Astrocyte (in vitro differentiated cells and primary cell): ENCODE measurements around the gene C1orf159. TPM values are rescaled to one million over a fixed set of nuclear protein-coding genes. Genes with fewer than 3 reads are reported as not detected.
"Not testable (repeated sequence)": the region's sequence is repeated elsewhere in the genome, so short reads cannot be mapped to it uniquely, and the experiment has no call there.

Source experiments
- DNase-seq: peaks from one replicate; pipeline ENCODE4 v3.0.0-alpha.2; 2010; ENCODE audit warnings: low read depth
- FAIRE-seq: peaks from 2 replicates; lab custom pipeline; 2011; peaks lifted over from hg19 to GRCh38; lab: Jason Lieb, UNC
- H2AFZ ChIP-seq: 2 replicates; pipeline ENCODE4 v1.6.0; 2012; ENCODE audit warnings: low read depth, low read length, inconsistent platforms
- H3K27ac ChIP-seq: 2 replicates; pipeline ENCODE4 v1.5.1; 2011; ENCODE audit warnings: low read depth, low read length, inconsistent platforms
- H3K27me3 ChIP-seq: 2 replicates; pipeline ENCODE4 v1.6.0; 2011; ENCODE audit warnings: low read length, inconsistent platforms; ENCODE audit not compliant: insufficient read depth
- H3K36me3 ChIP-seq: 2 replicates; pipeline ENCODE4 v1.5.1; 2011; ENCODE audit warnings: low read length, inconsistent platforms; ENCODE audit not compliant: insufficient read depth
- H3K4me1 ChIP-seq: 2 replicates; pipeline ENCODE4 v1.5.1; 2011; ENCODE audit warnings: low read length, inconsistent platforms; ENCODE audit not compliant: insufficient read depth
- H3K4me2 ChIP-seq: 2 replicates; pipeline ENCODE4 v1.6.0; 2012; ENCODE audit warnings: low read length, inconsistent platforms
- H3K4me3 ChIP-seq: 2 replicates; pipeline ENCODE4 v1.5.1; 2011; ENCODE audit warnings: low read depth, mild to moderate bottlenecking, low read length, inconsistent platforms; ENCODE audit not compliant: insufficient read depth
- H3K79me2 ChIP-seq: 2 replicates; pipeline ENCODE4 v1.6.0; 2012; ENCODE audit warnings: mild to moderate bottlenecking, low read length, inconsistent platforms; ENCODE audit not compliant: insufficient read depth
- H3K9ac ChIP-seq: 2 replicates; pipeline ENCODE4 v1.6.0; 2012; ENCODE audit warnings: mild to moderate bottlenecking, low read length, inconsistent platforms
- H3K9me3 ChIP-seq: 2 replicates; pipeline ENCODE4 v1.5.1; 2012; ENCODE audit warnings: low read depth, mild to moderate bottlenecking, low read length, inconsistent platforms; ENCODE audit not compliant: insufficient read depth
- H4K20me1 ChIP-seq: 2 replicates; pipeline ENCODE4 v1.6.0; 2012; ENCODE audit warnings: low read length, inconsistent platforms; ENCODE audit not compliant: insufficient read depth
- H3K27ac Mint-ChIP-seq: one replicate; pipeline ENCODE4 v1.8.0; 2021; ENCODE audit warnings: mild to moderate bottlenecking, mixed read lengths; ENCODE audit not compliant: unreplicated experiment
- H3K27me3 Mint-ChIP-seq: one replicate; pipeline ENCODE4 v1.8.0; 2021; ENCODE audit warnings: low read depth, mixed read lengths; ENCODE audit not compliant: unreplicated experiment
- H3K36me3 Mint-ChIP-seq: one replicate; pipeline ENCODE4 v1.8.0; 2021; ENCODE audit warnings: low read depth, mixed read lengths; ENCODE audit not compliant: unreplicated experiment
- H3K4me1 Mint-ChIP-seq: one replicate; pipeline ENCODE4 v1.8.0; 2021; ENCODE audit warnings: low read depth, mixed read lengths; ENCODE audit not compliant: unreplicated experiment
- H3K4me3 Mint-ChIP-seq: one replicate; pipeline ENCODE4 v1.8.0; 2021; ENCODE audit warnings: mild to moderate bottlenecking, moderate library complexity, mixed read lengths; ENCODE audit not compliant: unreplicated experiment
- H3K9me3 Mint-ChIP-seq: one replicate; pipeline ENCODE4 v1.8.0; 2021; ENCODE audit warnings: mild to moderate bottlenecking, mixed read lengths; ENCODE audit not compliant: unreplicated experiment
- CTCF ChIP-seq: IDR thresholded peaks from 2 replicates; pipeline ENCODE4 v1.5.1; 2011; ENCODE audit warnings: low read depth, mild to moderate bottlenecking, inconsistent platforms, low read length, moderate library complexity; ENCODE audit not compliant: insufficient read depth
- EZH2 ChIP-seq: IDR thresholded peaks from 2 replicates; pipeline ENCODE4 v1.6.1; 2012; ENCODE audit warnings: mild to moderate bottlenecking, low read length, inconsistent platforms; ENCODE audit not compliant: insufficient read depth
- total RNA-seq: library from RNA; stranded (reverse); gene quantifications from 2 replicates; pipeline ENCODE4 v1.2.1, GENCODE V29; 2021

Gene C1orf159
- total RNA-seq, 1 donor from 2014 or later: 13.9 TPM

GRCh38 chr1:1067284-1067859 is 48.5 kb downstream of the C1orf159 start:
- Histone ChIP-seq H3K4me3 (no peak overlapping the region), H3K4me2 (no peak overlapping the region), H4K20me1 (peaks cover 4% of the 10 kb centered on the region), H3K27ac (no peak overlapping the region), H3K4me1 (peaks cover 34% of the 10 kb centered on the region), H2AFZ (no peak overlapping the region), H3K36me3 (no peaks in the 10 kb centered on the region), H3K79me2 (no peaks in the 10 kb centered on the region), H3K9ac (no peak overlapping the region), H3K27me3 (no peaks in the 10 kb centered on the region), H3K9me3 (no peaks in the 10 kb centered on the region)
- Mint-ChIP-seq H3K27ac (no peak overlapping the region), H3K4me1 (peaks cover 5% of the 10 kb centered on the region), H3K36me3 (no peaks in the 10 kb centered on the region), H3K4me3 (no peak overlapping the region), H3K27me3 (no peaks in the 10 kb centered on the region), H3K9me3 (no peaks in the 10 kb centered on the region)
- no peak for DNase-seq
- FAIRE-seq: no peak
- no peak for TF ChIP-seq EZH2
- no peak for TF ChIP-seq CTCF

- H3K27me3 ChIP-seq: no peaks in the 10 kb centered on the region
- H3K27ac Mint-ChIP-seq: no peak overlapping the region
- no peaks in the 10 kb centered on the region for H3K36me3 Mint-ChIP-seq
- no peak for FAIRE-seq
- no peak overlapping the region for H3K4me2 ChIP-seq
- H3K4me1 ChIP-seq: peaks cover 34% of the 10 kb centered on the region
- no peaks in the 10 kb centered on the region for H3K36me3 ChIP-seq
- no peak overlapping the region for H3K9ac ChIP-seq
- H3K27ac ChIP-seq: no peak overlapping the region
- H4K20me1 ChIP-seq: peaks cover 4% of the 10 kb centered on the region
- H3K4me3 Mint-ChIP-seq: no peak overlapping the region
- no peak overlapping the region for H2AFZ ChIP-seq
- no peaks in the 10 kb centered on the region for H3K9me3 Mint-ChIP-seq
- no peak for DNase-seq
- H3K4me1 Mint-ChIP-seq: peaks cover 5% of the 10 kb centered on the region
- H3K9me3 ChIP-seq: no peaks in the 10 kb centered on the region
- no peak overlapping the region for H3K4me3 ChIP-seq
- TF ChIP-seq CTCF (no peak), EZH2 (no peak)
- H3K79me2 ChIP-seq: no peaks in the 10 kb centered on the region
- H3K27me3 Mint-ChIP-seq: no peaks in the 10 kb centered on the region
Measured at GRCh38 chr1:1066403-1067283, 49.2 kb downstream of the C1orf159 start.

- not testable (repeated sequence) for H3K4me1 Mint-ChIP-seq, H3K79me2 ChIP-seq, H3K4me3 Mint-ChIP-seq, H3K27me3 ChIP-seq, H3K27me3 Mint-ChIP-seq, H3K9me3 ChIP-seq, H3K9ac ChIP-seq, H2AFZ ChIP-seq, H3K4me2 ChIP-seq, FAIRE-seq, H3K4me3 ChIP-seq, H3K9me3 Mint-ChIP-seq, H4K20me1 ChIP-seq, H3K27ac Mint-ChIP-seq, H3K36me3 Mint-ChIP-seq, H3K36me3 ChIP-seq, DNase-seq, H3K27ac ChIP-seq
- H3K4me1 ChIP-seq: peaks cover 34% of the 10 kb centered on the region
Measured at GRCh38 chr1:1065940-1066304, 50.0 kb downstream of the C1orf159 start.
